Measurements from ENCODE around the gene WDR38.
"Not testable (repeated sequence)": the region's sequence is repeated elsewhere in the genome, so short reads cannot be mapped to it uniquely, and the experiment has no call there.

WDR38 gene

DNA sequence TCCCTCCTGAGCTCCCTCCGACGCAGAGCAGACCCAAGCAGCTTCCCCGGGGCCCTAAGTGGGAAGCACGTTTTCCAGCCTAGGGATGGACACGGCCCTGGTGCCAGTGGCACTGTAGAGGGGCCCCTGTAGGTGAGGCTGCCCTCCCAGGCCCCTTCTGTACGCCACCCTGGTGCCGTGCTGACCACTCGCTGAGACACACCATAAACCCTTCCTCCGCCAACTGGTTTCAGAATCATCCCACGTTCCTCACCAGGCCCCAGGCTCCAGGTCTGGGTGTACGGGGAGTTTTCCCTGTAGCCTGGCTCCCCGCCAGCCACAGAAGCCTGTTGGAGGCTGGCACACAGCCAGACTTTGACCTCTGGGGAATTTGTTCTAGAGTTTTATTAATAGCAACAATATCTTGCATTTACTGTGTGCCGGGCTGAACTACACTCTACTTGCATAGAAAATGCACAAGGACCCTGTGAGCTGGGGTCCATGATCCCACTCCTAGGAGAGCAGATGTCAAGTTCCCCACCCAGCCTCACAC lies 18.2 kb upstream of the WDR38 start:
- peak; percentile 85 to 95 for DNase-seq

DNA sequence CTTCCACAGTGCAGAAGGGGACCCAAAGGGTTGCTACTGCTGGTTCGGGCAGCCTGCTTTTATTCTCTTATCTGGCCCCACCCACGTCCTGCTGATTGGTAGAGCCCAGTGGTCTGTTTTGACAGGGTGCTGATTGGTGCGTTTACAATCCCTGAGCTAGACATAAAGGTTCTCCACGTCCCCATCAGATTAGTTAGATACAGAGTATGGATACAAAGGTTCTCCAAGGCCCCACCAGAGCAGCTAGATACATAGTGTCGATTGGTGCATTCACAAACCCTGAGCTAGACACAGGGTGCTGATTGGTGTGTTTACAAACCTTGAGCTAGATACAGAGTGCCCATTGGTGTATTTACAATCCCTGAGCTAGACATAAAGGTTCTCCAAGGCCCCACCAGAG lies 15.1 kb upstream of the WDR38 start:
- DNase-seq: not testable (repeated sequence)

DNA sequence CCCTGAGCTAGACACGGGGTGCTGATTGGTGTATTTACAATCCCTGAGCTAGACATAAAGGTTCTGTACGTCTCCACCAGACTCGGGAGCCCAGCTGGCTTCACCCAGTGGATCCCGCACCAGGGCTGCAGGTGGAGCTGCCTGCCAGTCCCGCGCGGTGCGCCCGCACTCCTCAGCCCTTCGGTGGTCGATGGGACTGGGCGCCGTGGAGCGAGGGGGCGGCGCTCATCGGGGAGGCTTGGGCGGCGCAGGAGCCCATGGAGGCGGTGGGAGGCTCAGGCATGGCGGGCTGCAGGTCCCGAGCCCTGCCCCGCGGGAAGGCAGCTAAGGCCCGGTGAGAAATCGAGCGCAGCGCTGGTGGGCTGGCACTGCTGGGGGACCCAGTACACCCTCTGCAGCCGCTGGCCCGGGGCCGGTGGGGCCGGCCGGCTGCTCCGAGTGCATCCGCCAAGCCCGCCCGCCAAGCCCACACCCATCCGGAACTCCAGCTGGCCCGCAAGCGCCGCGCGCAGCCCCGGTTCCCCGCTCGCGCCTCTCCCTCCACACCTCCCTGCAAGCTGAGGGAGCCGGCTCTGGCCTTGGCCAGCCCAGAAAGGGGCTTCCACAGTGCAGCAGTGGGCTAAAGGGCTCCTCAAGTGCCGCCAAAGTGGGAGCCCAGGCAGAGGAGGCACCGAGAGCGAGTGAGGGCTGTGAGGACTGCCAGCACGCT lies 14.5 kb upstream of the WDR38 start:
- DNase-seq: not testable (repeated sequence)

DNA sequence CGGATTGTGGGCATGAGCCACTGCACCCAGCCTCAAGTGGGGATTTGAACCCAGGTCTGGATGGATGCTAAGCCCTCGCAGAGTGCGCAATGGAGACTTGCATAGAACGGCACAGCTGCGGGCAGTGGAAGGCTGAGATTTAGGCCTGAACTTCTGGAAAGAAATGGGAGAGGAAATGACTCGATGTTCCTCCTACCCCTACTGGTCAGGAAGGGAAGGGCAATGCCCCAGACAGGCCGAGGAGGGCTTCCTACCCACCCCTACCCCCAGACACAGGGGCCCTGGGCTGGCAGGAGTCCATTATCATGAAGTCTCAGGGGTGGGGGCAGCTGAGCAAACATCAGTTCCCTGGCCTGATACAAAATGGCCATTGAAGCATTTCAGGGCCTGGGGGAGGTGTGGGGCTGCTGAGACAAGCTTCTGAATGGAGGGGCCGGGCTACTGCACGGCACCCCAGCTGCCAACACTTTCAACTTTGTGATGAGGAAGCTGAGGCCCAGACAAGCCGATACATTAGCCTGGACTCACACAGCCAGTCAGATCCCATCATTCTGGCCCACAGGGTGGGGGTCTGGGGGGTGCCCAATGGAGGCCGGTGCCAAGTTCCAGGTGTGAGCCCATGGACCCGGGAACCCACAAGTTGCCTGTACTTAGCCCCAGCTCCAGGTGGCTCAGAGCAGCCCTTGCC lies 13.5 kb upstream of the WDR38 start:
- peak in 1 of 2 experiments; percentile 46 for DNase-seq

DNA sequence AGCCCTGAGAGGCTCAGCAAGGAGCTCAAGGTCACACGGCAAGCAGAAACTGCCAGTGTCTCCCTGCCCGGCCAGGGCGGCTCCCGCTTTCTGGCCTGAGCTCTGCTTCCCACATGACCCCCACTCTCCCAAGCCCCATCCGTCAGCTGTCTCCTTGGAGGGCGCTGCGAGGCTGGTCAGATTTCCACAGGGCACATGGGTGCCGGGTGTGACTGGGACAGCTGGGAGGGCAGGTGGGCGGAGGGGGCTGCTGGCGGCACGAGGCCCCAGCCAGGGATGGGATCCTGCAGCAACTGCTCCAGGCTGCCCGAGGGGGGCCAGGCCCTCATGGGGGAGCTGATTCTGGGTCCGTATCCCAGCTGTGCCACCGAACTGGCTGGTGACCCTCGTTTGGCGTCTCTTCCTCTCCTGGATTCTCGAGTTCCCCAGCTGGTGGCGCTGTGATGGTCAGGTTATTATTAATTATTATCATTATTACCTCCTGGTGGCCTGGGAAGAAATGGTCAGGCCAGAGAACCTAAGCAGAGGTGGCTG lies 12.9 kb upstream of the WDR38 start:
- DNase-seq: peak; percentile 73 to 90

DNA sequence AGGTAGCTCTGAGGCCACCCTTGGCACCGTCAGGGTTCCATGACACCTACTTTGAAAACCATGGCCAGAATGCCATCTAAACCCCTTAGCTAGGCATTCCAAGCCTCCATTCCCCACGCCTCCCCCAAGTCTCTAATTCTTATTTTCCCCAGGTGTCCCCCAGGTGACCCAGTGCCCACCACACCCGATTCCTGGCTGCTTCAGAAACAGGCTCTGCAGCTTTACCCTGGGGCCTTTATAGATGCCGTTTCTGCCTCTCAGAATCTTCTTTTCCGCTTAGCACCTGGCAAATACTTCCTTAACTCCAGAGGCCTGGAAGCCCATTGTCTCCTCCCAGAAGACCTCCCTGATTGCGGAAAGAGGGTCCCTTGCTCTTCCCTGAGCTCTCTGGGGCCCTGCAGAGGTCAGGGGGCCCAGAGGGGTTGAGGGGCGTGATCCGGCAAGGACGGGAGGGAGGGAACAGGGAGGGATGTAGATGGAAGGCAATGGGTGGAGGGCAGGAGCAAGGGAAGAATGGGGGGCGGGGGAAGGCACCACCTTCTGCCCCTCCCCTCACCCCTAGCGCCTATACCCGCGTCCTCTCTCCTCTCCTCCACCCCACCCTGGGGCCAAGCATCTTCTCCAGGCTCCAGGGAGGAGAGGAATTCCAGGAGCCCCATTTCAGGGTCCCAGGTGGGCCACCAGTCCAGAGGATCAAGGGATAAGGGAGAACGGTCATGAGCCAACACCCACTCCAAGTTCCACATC lies 12.0 kb upstream of the WDR38 start:
- no peak for DNase-seq

DNA sequence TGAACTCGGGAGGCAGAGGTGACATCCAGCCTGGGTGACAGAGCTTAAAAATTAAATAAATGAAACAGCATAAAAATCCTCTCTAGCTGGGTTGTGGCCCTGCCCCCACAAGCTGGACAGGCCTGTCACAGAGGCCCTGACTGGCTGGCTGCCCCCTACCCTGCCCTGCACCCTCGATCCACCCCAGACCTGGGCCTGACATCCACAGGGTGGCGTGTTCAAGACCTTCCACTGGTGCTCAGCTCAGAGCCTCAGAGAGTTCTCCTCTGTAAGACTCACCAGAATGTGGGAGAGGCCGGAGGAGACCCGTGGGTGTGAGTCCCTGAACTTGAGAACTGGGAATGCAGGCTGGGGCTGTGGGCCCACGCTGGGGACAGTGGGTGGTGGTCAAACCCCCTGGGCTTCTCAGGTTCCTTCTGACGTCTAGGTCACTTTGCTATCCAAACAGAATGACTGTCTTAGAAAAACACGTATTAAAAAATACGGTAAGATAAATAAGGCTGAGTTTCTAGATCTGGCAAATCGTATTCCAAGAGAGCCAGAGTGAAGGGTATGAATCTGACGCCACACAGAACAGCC lies 9.7 kb upstream of the WDR38 start:
- DNase-seq: no peak

DNA sequence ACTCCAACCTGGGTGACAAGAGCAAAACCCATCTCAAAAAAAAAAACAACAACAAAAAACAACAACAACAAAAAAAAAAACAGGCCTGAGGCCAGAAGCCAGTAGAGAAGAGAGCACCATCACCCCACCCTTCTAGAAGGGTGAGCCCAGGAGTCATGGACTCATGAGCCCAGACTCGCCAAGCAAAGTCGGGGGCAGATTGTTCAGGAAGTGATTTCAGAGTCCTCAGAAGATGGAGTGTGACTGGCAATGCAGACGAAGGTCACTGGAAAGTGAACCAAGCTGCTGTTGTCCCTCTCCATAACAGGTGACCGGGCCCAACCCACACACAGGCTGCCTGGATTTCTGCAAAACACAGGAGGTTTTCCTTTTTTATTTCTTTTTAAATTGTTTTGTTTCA lies 9.0 kb upstream of the WDR38 start:
- no peak for DNase-seq

DNA sequence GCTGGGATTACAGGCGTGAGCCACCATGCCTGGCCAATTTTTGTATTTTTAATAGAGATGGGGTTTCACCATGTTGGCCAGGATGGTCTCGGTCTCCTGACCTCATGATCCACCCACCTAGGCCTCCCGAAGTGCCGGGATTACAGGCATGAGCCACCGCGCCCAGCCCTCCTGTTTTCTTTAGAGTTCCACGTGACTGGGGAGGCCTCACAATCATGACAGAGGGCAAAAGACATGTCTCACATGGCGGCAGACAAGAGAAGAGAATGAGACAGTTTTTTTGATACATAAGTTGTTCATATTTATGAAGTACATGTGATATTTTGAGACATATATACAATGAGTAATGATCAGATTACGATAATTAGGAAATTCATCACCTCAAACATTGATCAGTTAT lies 6.8 kb upstream of the WDR38 start:
- DNase-seq: not testable (repeated sequence)

DNA sequence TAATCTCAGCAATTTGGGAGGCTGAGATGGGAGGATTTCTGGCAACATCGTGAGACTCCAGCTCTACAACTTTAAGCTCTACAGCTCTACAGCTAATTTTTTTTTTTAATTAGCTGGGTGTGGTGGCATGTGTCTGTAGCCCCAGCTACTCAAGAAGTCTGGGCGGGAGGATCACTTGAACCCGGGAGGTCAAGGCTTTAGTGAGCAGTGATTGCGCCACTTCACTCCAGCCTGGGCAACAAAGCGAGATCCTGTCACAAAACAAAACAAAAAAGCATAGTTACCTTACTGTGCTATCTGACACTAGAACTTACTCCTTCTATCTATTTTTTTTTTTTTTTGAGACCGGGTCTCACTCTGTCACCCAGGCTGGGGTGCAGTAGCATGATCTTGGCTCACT lies 6.3 kb upstream of the WDR38 start:
- no peak for DNase-seq

DNA sequence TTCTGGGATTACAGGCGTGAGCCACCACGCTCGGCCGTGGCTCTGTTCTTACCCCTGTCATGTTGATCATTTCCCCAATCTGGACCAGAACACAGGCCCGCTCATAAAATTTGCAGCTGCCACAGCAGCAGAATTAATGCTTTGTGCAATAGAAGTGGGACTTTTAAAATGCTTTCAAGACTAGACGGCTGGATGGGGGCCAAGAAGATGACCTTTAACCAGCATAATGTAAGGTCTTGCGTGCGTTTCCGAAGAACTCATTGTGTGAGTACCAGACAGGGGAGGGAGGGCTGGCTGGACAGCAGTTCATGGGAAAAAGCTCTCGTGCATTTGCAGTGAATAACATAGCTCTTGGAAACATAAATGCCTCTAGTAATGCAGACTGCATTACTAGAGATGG lies 3.5 kb upstream of the WDR38 start:
- no peak for DNase-seq

DNA sequence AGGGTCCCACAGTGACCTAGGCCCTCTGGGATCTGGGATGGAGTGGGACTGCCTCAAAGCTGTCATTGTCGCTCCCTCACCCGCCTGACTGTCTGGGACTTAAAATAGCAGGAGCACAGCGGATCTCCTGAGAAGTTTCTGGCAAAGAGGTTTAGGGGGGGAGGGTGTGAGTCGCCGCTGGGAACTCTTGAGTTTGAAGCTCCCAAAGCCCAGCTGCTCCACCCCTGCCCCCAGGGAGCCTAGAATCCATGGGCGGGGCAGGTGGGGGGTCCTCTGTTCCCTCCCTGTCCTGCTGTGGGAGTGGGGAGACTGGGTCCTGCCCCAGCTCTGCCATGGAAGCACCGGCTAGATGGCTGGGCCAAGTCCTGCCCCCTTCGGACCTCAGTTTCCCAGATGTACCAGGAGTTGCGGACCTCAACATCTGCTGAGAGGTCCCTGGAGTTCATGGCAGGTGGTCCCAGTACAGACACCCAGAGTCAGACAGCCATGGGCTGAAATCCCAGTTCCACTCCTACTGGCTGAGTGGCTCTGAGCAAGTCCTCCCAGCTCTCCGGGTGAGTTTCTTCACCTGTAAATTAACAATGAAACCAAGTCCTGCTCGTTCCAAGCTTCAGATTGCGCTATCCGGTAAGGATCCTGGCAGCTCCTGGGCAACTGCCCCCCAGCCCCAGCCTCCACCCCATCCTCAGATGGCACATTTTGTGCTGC lies 985 bp upstream of the WDR38 start:
- DNase-seq: no peak

DNA sequence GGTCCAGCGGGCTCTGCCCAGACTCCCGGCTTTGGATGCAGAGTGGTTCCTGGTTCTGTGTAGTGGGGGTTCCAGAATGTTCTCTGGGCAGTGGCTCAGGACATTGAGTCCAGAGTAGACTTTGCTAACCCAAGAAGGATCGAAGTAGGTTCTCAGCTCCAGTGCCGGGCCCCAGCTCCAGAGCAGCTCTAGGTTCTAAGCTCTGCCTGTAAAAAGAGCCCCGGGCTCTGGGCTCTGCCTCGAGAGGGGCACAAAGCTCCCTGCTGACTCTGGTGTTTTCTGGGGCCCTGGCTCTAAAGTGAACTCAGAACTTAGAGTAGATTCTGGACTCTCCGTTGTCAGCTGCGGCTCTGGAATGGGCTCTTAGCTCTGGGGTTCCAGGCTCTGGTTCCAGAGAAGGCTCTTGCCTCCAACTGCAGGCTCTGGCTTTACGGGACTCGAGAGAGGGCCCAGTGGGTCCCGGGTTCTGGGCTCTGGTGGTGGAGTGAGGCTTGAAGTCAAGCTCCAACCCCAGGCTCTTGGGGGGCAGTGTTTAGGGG lies 414 bp downstream of the WDR38 start:
- no peak for DNase-seq

DNA sequence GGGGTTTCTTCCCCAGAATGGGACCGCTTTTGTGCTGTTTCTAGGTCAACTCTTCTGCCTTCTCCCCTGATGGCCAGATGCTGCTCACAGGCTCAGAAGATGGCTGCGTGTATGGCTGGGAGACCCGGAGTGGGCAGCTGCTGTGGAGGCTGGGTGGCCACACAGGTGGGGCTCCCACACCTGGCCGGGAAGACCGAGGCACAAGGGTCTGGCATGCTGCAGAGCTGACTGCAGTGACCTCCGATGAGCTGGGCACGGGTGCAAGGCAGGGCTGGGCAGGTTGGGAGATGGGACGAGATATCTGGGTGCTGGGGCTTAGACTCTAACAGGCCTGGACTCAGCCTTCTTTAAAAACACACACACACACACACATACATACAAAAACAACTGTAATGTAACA lies 901 bp downstream of the WDR38 start:
- no peak for DNase-seq

DNA sequence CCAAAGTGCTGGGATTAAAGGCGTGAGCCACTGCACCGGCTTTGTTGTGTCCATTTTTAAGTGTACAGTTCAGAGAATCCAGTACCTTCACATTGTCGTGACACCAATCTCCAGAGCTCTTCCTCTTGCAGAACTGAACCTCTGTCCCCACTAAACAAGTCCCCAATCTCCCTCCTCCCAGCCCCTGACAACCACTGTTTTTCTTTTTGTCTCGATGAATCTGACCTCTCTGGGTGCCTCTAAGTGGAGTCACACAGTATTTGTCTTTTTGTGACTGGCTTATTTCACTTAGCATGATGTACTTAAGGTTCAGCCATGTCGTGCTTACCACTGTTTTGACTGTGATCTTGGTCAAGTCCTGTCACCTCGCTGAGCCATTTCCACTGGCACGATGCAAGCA lies 1.6 kb downstream of the WDR38 start:
- no peak for DNase-seq

DNA sequence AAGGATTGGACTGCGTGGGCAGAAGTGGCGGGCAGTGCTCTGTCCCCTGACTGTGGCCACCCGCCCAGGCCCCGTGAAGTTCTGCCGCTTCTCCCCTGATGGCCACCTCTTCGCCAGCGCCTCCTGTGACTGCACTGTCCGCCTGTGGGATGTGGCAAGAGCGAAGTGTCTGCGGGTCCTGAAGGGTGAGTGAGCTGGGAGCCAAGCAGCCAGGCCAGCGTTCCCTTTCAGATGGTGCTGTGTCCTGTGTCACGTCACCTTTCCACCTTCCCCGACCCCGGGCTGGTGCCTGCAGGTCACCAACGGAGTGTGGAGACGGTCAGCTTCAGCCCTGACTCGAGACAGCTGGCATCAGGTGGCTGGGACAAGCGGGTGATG lies 2.3 kb downstream of the WDR38 start:
- no peak for DNase-seq

DNA sequence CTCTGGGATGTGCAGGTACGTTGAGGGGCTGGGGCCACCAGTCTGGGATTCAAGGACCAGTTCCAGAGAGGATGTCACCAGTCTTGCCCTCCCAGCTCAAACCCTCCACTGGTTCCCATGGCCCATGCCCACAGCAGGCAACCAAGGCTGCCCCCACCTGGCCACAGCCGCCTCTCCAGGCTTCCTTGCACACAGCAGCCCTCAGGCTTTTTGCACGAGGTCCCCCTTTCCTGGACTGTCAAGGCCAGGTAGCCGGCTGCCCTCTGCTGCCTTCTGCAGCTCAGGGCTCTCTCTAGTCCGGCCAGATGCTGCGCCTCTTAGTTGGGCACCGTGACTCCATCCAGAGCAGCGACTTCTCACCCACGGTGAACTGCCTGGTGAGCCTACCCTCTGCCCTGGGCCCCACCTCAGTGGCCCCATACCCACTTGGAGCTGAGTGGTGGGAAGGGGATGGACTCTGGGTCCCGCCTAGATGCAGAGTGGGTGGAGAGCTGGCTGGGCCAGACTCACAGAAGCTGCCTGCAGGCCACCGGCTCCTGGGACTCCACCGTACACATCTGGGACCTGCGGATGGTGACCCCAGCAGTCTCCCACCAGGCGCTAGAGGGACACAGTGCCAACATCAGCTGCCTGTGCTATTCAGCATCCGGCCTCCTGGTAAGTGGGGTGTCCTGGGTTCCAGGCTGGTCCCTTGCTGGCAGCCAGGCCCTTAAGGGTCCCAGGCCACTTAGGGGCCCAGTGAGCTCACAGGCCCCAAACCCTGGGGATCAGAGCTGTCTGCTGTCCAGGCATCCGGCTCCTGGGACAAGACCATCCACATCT lies 2.9 kb downstream of the WDR38 start:
- DNase-seq: peak; percentile 32 to 73

DNA sequence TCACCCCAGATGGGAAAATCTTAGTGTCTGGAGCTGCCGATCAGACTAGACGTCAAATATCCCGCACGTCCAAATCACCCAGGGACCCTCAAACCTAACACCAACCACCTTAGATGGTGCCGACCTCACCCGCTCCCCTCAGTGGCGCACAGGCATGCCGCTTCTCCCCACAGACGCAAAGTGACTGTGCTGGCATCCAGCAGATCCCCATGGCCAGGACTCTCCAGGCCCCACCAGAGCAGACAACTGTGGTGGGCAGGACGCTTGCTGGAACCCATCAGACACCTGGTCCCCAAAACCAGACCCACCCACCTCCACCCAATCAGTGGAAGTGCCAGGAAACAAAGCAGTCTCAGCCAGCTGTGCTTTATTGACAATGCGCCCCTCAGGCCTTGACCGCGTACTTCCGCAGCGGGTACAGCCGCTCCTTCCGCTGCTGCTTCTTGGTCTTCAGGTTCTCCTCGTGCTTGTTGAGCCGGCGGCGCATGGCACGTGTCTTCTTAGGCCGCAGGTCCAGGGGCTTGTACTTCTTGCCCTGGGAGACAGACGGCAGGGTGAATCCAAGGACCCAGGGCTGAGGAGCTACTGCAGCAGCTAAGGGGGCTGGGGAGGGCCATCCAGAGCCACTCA lies 4.4 kb downstream of the WDR38 start:
- no peak for DNase-seq

DNA sequence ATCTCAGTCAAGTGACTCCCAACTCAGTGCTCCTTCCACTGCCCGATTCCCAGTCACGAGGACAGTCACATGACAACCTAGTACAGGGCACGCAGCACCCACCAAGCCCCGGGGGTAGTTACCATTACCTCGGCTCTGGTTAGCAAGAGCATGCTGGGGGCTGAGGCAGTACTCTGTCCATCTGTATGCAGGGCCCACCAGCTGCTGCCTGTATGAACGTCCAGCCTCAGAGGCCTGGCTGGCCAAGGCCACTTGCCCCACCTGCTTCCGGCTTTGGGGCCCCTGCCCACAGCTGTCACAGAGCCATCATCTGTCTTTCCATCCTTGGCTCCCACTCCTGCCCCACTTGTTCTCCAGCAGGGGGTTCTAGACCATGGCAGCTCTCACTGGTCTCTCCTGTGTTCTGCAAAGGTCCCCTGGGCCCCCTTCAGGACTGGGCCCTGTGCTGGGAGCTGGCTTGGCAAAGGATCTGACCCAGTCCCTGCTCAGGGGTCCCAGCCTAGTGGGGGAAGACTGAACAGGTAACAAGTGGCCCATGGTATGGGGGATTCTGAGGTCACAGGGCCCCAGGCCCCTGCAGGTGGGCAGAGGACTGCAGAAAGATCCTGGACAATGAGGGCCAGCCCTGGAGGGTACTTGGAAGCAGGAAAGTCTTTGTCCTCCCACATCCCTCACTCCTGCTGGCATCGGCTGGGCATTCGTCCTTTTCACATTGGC lies 5.2 kb downstream of the WDR38 start:
- no peak for DNase-seq
